Subcutaneous abdominal adipose tissue (tissue), 5 donors: Measurements from ENCODE around the gene FAM222A.

Experiments
- H3K27ac ChIP-seq: one replicate; pipeline ENCODE4 v1.7.0; 2013; ENCODE audit warnings: low read depth, mild to moderate bottlenecking, inconsistent platforms, low read length, moderate library complexity
- H3K27me3 ChIP-seq, 5 donors: one replicate each; pipeline ENCODE4 v1.7.0; 2013; ENCODE audit warnings: low read length in 5 of 5, inconsistent platforms in 1 of 5; ENCODE audit not compliant: control insufficient read depth in 5 of 5, insufficient read depth in 4 of 5
- H3K36me3 ChIP-seq, 5 donors: one replicate each; pipeline ENCODE4 v1.7.0; 2013; ENCODE audit warnings: low read length in 5 of 5; ENCODE audit not compliant: control insufficient read depth in 5 of 5, insufficient read depth in 5 of 5
- H3K4me1 ChIP-seq, 5 donors: one replicate each; pipeline ENCODE4 v1.7.0; 2013; ENCODE audit warnings: low read length in 5 of 5, mild to moderate bottlenecking in 3 of 5, moderate library complexity in 1 of 5; ENCODE audit not compliant: control insufficient read depth in 5 of 5, insufficient read depth in 5 of 5
- H3K4me3 ChIP-seq, 5 donors: one replicate each; pipeline ENCODE4 v1.7.0; 2013; ENCODE audit warnings: low read length in 5 of 5, low read depth in 1 of 5
- H3K9ac ChIP-seq, 5 donors: one replicate each; pipeline ENCODE4 v1.7.0; 2013; ENCODE audit warnings: low read length in 5 of 5, mild to moderate bottlenecking in 4 of 5, moderate library complexity in 3 of 5
- H3K9me3 ChIP-seq, 5 donors: one replicate each; pipeline ENCODE4 v1.7.0; 2013; ENCODE audit warnings: low read length in 5 of 5; ENCODE audit not compliant: control insufficient read depth in 5 of 5
- donor health status: healthy.
- donor health status: healthy.
- donor health status: healthy.
- donor health status: healthy.
- donor health status: healthy.

Gene FAM222A

GRCh38 chr12:109782326-109782703 lies 68.7 kb downstream of the FAM222A start:
- peaks cover 0 to 5% (median 0%) of the 10 kb centered on the region in 5 donors for H3K36me3 ChIP-seq
- H3K27me3 ChIP-seq, result peaks cover 0 to 3% (median 0%) of the 10 kb centered on the region in 5 donors
- H3K27ac ChIP-seq, result no peak overlapping the region
- no peaks in the 10 kb centered on the region for H3K4me1 ChIP-seq
- peaks cover 0 to 10% (median 9%) of the 10 kb centered on the region in 5 donors for H3K9me3 ChIP-seq
- no peak overlapping the region for H3K9ac ChIP-seq
- no peak overlapping the region for H3K4me3 ChIP-seq

DNA sequence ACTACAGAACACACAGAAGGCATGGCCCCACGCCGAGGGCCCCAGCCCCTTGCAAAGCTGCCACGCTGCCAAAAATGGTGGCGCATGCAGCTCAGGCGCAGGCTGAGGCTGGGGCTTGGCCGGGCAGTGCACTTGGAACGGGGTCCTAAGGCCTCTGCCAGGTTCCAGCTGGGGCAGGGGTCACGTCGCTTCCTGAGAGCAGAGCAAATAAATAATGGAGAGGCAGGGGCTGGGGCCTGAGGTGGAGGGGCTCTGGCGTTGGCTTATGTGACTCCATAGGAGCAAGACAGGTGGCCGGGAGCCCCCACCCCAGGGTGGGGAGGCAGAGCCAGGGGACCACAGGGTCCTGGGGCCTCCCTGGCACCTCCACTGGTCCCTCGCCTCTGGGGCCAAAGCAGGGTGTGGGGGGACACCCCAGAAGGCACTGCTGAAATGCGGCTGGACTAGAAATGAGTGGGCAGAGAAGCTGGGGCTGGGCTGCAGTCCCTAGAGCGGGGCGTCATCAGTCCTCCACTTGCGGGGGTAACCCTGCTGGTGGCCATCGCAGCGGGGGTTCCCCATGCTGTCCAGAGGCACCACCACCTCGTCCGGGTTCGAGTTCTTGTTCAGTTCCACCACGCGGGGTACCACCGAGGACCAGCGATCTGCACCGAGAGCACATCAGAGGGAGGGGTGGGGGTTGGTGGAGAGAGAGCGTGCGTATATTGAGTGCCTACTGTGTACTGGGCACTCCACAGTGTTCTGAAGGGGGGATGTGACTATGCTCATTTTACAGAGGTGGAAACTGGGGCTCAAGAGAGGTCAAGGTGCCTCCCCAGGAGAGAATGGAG lies 69.7 kb downstream of the FAM222A start:
- Histone ChIP-seq H3K36me3 (peaks cover 0 to 10% (median 0%) of the 10 kb centered on the region in 5 donors), H3K4me1 (no peaks in the 10 kb centered on the region), H3K27me3 (peaks cover 0 to 3% (median 2%) of the 10 kb centered on the region in 5 donors), H3K9me3 (peaks cover 0 to 10% (median 9%) of the 10 kb centered on the region in 5 donors), H3K27ac (no peak overlapping the region), H3K4me3 (no peak overlapping the region), H3K9ac (no peak overlapping the region)

- no peak overlapping the region for H3K4me3 ChIP-seq
- H3K36me3 ChIP-seq, result peaks cover 0 to 13% (median 0%) of the 10 kb centered on the region in 5 donors
- H3K9me3 ChIP-seq, result peaks cover 0 to 10% (median 7%) of the 10 kb centered on the region in 5 donors
- no peak overlapping the region for H3K27ac ChIP-seq
- H3K27me3 ChIP-seq, result peaks cover 0 to 3% (median 2%) of the 10 kb centered on the region in 5 donors
- H3K9ac ChIP-seq, result no peak overlapping the region
- H3K4me1 ChIP-seq, result no peaks in the 10 kb centered on the region
Measured at GRCh38 chr12:109783965-109784244, 70.3 kb downstream of the FAM222A start.

GRCh38 chr12:109785854-109786253 lies 72.2 kb downstream of the FAM222A start:
- peaks cover 0 to 5% (median 2%) of the 10 kb centered on the region in 5 donors for H3K27me3 ChIP-seq
- H3K27ac ChIP-seq, result no peak overlapping the region
- H3K9ac ChIP-seq, result no peak overlapping the region
- no peaks in the 10 kb centered on the region for H3K9me3 ChIP-seq
- no peak overlapping the region for H3K4me3 ChIP-seq
- H3K4me1 ChIP-seq, result no peaks in the 10 kb centered on the region
- H3K36me3 ChIP-seq, result peaks cover 0 to 13% (median 0%) of the 10 kb centered on the region in 5 donors

DNA sequence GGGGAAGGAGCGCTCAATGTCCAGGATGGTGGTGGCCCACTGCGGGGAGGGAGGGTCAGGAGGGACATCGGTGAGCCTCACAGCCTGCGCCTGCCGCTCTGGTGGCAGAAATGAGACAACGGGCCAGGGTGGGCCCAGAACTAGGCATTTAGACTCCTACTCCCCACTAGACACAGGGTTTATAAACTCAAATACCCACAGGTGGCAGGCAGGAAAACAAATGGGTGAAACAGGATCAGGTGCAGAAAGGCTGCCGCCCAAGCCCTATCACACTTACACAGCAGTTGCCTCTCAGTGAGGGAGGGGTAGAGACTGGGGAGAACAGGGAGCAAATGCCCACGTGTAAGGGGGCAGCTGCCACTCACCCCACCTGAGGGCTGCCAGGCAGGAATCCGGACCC lies 73.2 kb downstream of the FAM222A start:
- no peak overlapping the region for H3K9ac ChIP-seq

GRCh38 chr12:109789526-109790048 lies 76.0 kb downstream of the FAM222A start:
- Histone ChIP-seq H3K9me3 (no peaks in the 10 kb centered on the region), H3K9ac (no peak overlapping the region), H3K4me1 (no peaks in the 10 kb centered on the region), H3K27ac (no peak overlapping the region), H3K27me3 (peaks cover 0 to 6% (median 2%) of the 10 kb centered on the region in 5 donors), H3K36me3 (peaks cover 0 to 13% (median 0%) of the 10 kb centered on the region in 5 donors), H3K4me3 (no peak overlapping the region)

More for the DNA sequence above, 73.2 kb downstream of the FAM222A start:
- Histone ChIP-seq H3K36me3 (peaks cover 0 to 13% (median 0%) of the 10 kb centered on the region in 5 donors), H3K4me3 (no peak overlapping the region), H3K4me1 (no peaks in the 10 kb centered on the region), H3K27ac (no peak overlapping the region), H3K27me3 (peaks cover 0 to 5% (median 2%) of the 10 kb centered on the region in 5 donors), H3K9me3 (no peaks in the 10 kb centered on the region)

- no peak overlapping the region for H3K4me3 ChIP-seq
- peaks cover 0 to 5% (median 0%) of the 10 kb centered on the region in 5 donors for H3K27me3 ChIP-seq
- H3K27ac ChIP-seq, result no peak overlapping the region
- H3K4me1 ChIP-seq, result no peaks in the 10 kb centered on the region
- H3K9me3 ChIP-seq, result no peaks in the 10 kb centered on the region
- H3K9ac ChIP-seq, result no peak overlapping the region
- H3K36me3 ChIP-seq, result peaks cover 0 to 10% (median 0%) of the 10 kb centered on the region in 5 donors
Measured at GRCh38 chr12:109792992-109793391, 79.4 kb downstream of the FAM222A start.

DNA sequence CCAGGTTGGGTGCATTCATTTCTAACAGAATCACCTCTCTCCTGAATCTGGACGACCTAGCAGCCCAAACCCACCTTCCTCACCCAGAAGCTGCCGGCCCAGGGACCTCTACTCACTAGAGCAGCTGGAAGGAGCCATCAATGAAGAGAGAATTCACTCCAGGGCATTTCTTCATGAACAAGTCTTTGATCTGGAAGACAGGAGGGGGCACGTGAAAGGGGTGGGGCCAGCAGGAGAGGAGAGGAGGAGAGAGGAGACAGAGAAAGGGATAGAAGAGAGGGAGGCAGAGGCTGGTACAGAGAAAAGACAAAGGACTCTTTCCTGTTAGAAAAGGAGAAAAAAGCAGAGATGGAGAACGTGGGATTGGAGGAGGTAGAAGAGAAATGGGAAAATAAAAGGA lies 79.8 kb downstream of the FAM222A start:
- H3K27ac ChIP-seq, result no peak overlapping the region
- H3K9me3 ChIP-seq, result no peaks in the 10 kb centered on the region
- peaks cover 0 to 5% (median 2%) of the 10 kb centered on the region in 5 donors for H3K27me3 ChIP-seq
- H3K4me1 ChIP-seq, result no peaks in the 10 kb centered on the region
- H3K9ac ChIP-seq, result no peak overlapping the region
- peaks cover 0 to 8% (median 0%) of the 10 kb centered on the region in 5 donors for H3K36me3 ChIP-seq
- H3K4me3 ChIP-seq, result no peak overlapping the region

DNA sequence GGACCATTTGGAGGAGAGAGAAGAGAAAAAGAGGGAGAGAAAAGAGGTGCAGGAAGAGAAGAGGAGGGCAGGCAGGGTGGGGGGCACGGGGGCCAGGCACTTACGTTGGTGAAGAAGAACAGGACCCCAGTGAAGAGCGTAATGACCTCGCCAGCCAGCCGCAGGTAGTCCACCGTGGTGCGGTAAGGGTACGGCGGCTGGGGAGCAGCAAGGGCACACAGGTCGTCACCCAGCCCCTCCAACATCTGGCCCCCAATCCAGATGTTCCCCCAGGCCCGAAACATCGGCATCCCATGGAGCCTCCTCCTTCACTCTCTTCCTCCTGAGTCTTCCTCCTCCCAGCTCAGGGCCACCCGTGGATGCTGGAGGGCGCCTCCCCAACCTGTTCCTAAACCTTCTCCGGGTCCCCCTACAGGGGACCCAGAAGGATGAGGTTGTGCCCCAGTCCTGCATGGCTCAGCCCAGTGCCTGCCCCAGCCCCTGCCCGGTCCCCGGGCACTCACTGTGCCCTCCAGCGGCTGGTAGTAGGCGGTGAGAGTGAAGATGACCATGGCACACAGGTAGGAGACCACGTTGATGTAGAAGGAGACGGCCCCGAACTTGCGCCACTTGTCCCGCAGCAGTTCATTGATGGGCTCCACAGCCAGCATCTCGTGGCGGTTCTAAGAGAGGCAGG lies 80.3 kb downstream of the FAM222A start:
- Histone ChIP-seq H3K4me1 (no peaks in the 10 kb centered on the region), H3K36me3 (peaks cover 0 to 9% (median 0%) of the 10 kb centered on the region in 5 donors), H3K9ac (no peak overlapping the region), H3K4me3 (no peak overlapping the region), H3K9me3 (no peaks in the 10 kb centered on the region), H3K27me3 (peaks cover 0 to 5% (median 2%) of the 10 kb centered on the region in 5 donors), H3K27ac (no peak overlapping the region)

DNA sequence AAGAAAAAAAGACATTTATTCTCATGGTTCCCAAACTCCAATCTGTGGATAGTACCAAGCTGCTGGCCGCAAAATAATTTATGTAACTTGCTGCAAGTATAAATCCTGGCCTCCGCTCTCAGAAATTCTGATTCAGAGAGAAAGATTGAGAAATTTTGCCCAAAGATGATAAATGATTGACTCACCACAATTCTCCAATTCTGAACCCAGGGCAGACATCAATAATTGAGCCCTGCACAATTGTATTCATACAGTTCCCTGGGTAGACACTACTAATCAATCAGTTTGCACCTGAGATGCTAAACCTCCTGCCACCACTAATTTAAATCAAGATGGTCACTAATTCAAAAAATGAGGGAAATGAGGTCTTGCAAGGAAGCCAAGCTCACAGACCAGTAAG lies 81.4 kb downstream of the FAM222A start:
- H3K4me3 ChIP-seq, result no peak overlapping the region
- no peaks in the 10 kb centered on the region for H3K4me1 ChIP-seq
- no peak overlapping the region for H3K9ac ChIP-seq
- H3K27me3 ChIP-seq, result peaks cover 0 to 5% (median 2%) of the 10 kb centered on the region in 5 donors
- H3K9me3 ChIP-seq, result no peaks in the 10 kb centered on the region
- no peak overlapping the region for H3K27ac ChIP-seq
- H3K36me3 ChIP-seq, result peaks cover 0 to 9% (median 0%) of the 10 kb centered on the region in 5 donors
